ENCODE measurements around the gene DOK6. TPM values are rescaled to one million over a fixed set of nuclear protein-coding genes. Genes with fewer than 3 reads are reported as not detected.

DOK6 gene
- total and polyA plus RNA-seq, 12 donors = 0.37 to 12.5 (median 4.6) TPM

DNA sequence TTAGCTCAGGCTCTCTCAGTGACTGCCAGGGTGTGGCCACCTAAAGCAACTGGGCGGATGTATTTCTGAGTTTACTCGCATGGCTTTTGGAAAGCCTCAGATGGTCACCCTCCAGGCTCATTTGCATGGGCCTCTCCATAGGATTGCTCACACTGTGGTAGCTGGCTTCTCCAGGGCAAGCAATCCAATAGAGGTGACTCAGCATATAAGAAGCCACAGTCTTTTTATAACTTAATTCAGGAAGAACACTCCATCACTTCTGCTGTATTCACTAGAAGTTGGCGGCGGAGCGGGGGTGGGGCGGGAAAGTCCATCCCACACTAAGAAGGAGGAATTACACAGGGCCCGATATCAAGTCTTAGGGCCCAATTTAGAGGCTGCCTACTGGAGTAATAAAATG is 3.6 kb upstream of the DOK6 start:
- peaks cover 0 to 37% (median 10%) of the 10 kb centered on the region in 7 donors for H3K27me3 ChIP-seq
- 96% methylated on average over 7 of the region's 7 CpGs for WGBS, 2 donors
- intact Hi-C loops (cut with DNase I) = loop anchor here in 1 of 10 donors (5.0 kb wide), 1 partner anchor 50 kb away; no protein-coding TSS in a partner anchor
- H3K9me3 ChIP-seq = no peaks in the 10 kb centered on the region
- DNase-seq (no peak), ATAC-seq (no peak)
- H3K27ac ChIP-seq = no peak overlapping the region
- H3K4me1 ChIP-seq = peaks cover 0 to 9% (median 0%) of the 10 kb centered on the region in 9 donors
- H3K36me3 ChIP-seq = no peaks in the 10 kb centered on the region
- no peak overlapping the region for H3K4me3 ChIP-seq
- TF ChIP-seq, protein P1, sequence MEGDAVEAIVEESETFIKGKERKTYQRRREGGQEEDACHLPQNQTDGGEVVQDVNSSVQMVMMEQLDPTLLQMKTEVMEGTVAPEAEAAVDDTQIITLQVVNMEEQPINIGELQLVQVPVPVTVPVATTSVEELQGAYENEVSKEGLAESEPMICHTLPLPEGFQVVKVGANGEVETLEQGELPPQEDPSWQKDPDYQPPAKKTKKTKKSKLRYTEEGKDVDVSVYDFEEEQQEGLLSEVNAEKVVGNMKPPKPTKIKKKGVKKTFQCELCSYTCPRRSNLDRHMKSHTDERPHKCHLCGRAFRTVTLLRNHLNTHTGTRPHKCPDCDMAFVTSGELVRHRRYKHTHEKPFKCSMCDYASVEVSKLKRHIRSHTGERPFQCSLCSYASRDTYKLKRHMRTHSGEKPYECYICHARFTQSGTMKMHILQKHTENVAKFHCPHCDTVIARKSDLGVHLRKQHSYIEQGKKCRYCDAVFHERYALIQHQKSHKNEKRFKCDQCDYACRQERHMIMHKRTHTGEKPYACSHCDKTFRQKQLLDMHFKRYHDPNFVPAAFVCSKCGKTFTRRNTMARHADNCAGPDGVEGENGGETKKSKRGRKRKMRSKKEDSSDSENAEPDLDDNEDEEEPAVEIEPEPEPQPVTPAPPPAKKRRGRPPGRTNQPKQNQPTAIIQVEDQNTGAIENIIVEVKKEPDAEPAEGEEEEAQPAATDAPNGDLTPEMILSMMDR (IDR thresholded peaks at IDR 0.05) = no peak

DNA sequence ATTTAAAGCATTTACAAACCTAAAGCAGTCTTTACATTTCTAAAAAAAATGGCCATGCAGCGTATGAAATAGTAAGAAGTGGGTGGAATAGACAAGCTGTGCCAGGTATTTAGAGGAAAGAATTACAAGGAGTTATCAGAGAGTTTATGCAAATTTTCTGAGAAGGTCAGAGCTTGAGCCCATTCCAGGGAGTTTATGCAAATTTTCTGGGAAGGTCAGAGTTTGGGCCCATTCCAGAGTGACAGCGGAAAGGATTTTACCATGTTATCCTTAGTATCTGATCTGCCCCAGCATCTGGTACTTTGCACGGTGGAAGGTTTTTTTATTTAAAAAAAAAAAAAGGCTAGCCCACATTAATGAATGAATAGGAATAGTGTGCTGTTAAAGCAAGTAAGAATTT is 1.4 kb upstream of the DOK6 start:
- Histone ChIP-seq H3K27me3 (peaks cover 0 to 50% (median 12%) of the 10 kb centered on the region in 7 donors), H3K4me1 (peaks cover 0 to 16% (median 0%) of the 10 kb centered on the region in 9 donors), H3K36me3 (no peaks in the 10 kb centered on the region), H3K4me3 (no peak overlapping the region), H3K27ac (no peak overlapping the region), H3K9me3 (no peaks in the 10 kb centered on the region)
- no peak for ATAC-seq
- intact Hi-C loops (cut with DNase I) = loop anchor here in 1 of 10 donors (5.0 kb wide), 1 partner anchor 48 kb away; no protein-coding TSS in a partner anchor
- 65 to 72% methylated on average over 3 of the region's 3 CpGs for WGBS, 2 donors
- no peak for DNase-seq
- TF ChIP-seq, protein P1 (IDR thresholded peaks at IDR 0.05) = no peak

DNA sequence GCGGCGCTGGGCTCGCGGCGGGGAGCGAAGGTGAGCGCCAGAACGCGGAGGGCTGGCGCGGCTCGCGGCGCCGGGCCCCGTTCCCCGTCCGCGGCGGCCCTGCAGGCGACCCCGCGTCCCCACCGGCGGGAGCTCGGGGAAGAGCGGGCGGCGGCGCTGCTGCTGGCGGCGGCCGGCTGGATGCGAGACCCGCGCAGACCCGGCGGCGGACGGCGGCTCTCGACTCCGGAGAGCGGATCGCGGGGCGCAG is 213 bp downstream of the DOK6 start:
- no peak for DNase-seq
- peaks cover 0 to 16% (median 0%) of the 10 kb centered on the region in 9 donors for H3K4me1 ChIP-seq

DNA sequence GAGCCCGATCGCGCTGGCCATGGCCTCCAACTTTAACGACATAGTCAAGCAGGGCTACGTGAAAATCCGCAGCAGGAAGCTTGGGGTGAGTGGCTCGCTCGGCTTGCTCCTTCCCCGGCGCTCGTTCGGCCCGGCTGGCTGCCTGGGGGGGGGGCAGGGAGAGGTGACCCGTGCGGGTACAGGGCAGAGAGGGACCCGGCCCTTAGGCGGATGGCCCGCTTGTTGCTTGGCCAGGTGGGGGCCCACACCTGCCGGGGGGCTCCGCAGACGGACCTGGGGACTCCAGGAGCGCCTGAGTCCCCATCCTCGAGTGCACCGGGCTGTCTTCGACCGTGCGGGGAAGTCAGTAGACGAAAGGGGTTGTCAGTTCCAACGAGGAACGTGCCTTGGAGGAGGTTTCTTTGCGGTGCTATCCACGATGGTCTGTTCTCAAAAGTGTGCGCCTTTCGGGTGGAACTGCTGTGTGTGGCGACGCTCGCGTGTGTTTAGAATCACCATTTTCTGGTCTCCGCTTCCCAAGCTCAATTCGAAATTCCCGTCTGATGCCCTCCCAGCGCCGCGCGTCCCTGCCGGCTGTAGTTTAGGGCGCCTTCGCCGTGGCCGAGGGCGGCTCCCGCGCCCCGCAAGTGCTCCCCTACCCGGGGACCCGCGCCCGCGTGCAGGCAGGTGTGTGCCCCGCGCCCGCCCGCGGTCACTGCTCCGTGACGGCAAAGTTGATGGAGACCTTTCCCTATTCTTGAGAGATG is 711 bp downstream of the DOK6 start:
- peak overlapping the region; percentile 40 to 70 (median 66) for H3K4me3 ChIP-seq
- H3K27ac ChIP-seq = peak overlapping the region; percentile 20 to 85 (median 62)
- H3K9me3 ChIP-seq = no peaks in the 10 kb centered on the region
- TF ChIP-seq, protein P1 (IDR thresholded peaks at IDR 0.05) = no peak
- intact Hi-C loops (cut with DNase I) = loop anchor here in 1 of 10 donors (10.0 kb wide), 1 partner anchor 57 kb away; no protein-coding TSS in a partner anchor
- peaks cover 0 to 16% (median 0%) of the 10 kb centered on the region in 9 donors for H3K4me1 ChIP-seq
- WGBS, 2 donors = 1% methylated on average over 56 to 66 of the region's 66 CpGs
- no peaks in the 10 kb centered on the region for H3K36me3 ChIP-seq
- H3K27me3 ChIP-seq = peaks cover 0 to 50% (median 12%) of the 10 kb centered on the region in 7 donors
- ATAC-seq (peak; percentile 17 to 45 (median 32)), DNase-seq (peak; percentile 7 to 24)

More for the DNA sequence above, 213 bp downstream of the DOK6 start:
- intact Hi-C loops (cut with DNase I) = loop anchor here in 1 of 10 donors (10.0 kb wide), 1 partner anchor 56 kb away; no protein-coding TSS in a partner anchor
- Histone ChIP-seq H3K27ac (peak overlapping the region; percentile 20 to 85 (median 62)), H3K36me3 (no peaks in the 10 kb centered on the region), H3K9me3 (no peaks in the 10 kb centered on the region), H3K4me3 (peak overlapping the region; percentile 40 to 70 (median 66)), H3K27me3 (peaks cover 0 to 50% (median 12%) of the 10 kb centered on the region in 7 donors)
- WGBS, 2 donors = 0 to 1% methylated on average over 27 to 47 of the region's 47 CpGs
- peak in 4 of 8 donors; percentile 9 to 27 (median 22) for ATAC-seq
- TF ChIP-seq, protein P1 (IDR thresholded peaks at IDR 0.05) = no peak
